ENCODE results near the gene MLNR.

The MLNR gene

GRCh38 chr13:49251326-49251725 lies 31.2 kb downstream of the MLNR start:
- Histone ChIP-seq H2AFZ (ENCODE audit: low read depth, low read length, severe bottlenecking) (no peak overlapping the region), H3K27ac (ENCODE audit: low read depth, low read length) (no peak overlapping the region), H4K20me1 (ENCODE audit: low read depth, low read length) (no peaks in the 10 kb centered on the region), H3F3A (ENCODE audit: insufficient read depth) (no peaks in the 10 kb centered on the region; the same call in 1 of the 2 replicates), H3K4me3 (ENCODE audit: insufficient read depth, low read length, poor library complexity, severe bottlenecking) (no peak overlapping the region), H3K9me2 (replicated peaks; ENCODE audit: insufficient read depth, low read length) (no peaks in the 10 kb centered on the region), H3K9me3 (ENCODE audit: insufficient read depth, low read length) (no peaks in the 10 kb centered on the region), H3K79me2 (ENCODE audit: insufficient read depth, low read length) (no peaks in the 10 kb centered on the region; the same call in none of the 2 replicates), H3K27me3 (ENCODE audit: low read length) (no peaks in the 10 kb centered on the region), H3K4me2 (ENCODE audit: low read depth, low read length, poor library complexity, severe bottlenecking) (no peak overlapping the region), H3K9ac (ENCODE audit: low read length) (no peak overlapping the region), H3K36me3 (ENCODE audit: low read length) (peaks cover 6% of the 10 kb centered on the region; the same call in 1 of the 2 replicates)
- TF ChIP-seq EZH2phosphoT487 (conservative IDR thresholded peaks at IDR 0.05; ENCODE audit: low read length): no peak
- TF ChIP-seq, protein P1, sequence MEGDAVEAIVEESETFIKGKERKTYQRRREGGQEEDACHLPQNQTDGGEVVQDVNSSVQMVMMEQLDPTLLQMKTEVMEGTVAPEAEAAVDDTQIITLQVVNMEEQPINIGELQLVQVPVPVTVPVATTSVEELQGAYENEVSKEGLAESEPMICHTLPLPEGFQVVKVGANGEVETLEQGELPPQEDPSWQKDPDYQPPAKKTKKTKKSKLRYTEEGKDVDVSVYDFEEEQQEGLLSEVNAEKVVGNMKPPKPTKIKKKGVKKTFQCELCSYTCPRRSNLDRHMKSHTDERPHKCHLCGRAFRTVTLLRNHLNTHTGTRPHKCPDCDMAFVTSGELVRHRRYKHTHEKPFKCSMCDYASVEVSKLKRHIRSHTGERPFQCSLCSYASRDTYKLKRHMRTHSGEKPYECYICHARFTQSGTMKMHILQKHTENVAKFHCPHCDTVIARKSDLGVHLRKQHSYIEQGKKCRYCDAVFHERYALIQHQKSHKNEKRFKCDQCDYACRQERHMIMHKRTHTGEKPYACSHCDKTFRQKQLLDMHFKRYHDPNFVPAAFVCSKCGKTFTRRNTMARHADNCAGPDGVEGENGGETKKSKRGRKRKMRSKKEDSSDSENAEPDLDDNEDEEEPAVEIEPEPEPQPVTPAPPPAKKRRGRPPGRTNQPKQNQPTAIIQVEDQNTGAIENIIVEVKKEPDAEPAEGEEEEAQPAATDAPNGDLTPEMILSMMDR (IDR thresholded peaks at IDR 0.05; ENCODE audit: insufficient read depth, low read length, poor library complexity, severe bottlenecking): no peak

DNA sequence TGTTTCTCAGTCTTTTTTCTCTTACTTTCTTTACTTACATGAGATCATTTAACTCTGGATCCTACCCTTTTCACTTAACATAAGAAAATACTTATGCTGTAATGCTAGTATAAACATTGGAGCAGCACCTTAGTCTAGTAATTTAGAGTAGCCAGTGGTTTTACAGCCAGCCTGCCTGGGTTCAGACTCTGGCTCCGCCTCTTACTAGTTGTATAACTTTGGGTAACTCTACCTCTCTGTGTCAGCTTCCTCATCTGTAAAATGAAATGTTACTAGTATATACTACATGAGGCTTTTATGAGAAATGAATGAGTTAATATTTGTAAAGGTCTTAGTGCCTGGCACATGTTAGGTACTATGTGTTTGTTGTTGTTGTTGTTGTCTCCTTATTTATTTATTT lies 33.2 kb downstream of the MLNR start:
- Histone ChIP-seq H3F3A (ENCODE audit: insufficient read depth) (no peaks in the 10 kb centered on the region; the same call in 1 of the 2 replicates), H3K9ac (ENCODE audit: low read length) (no peak overlapping the region), H3K9me2 (replicated peaks; ENCODE audit: insufficient read depth, low read length) (no peaks in the 10 kb centered on the region), H3K4me2 (ENCODE audit: low read depth, low read length, poor library complexity, severe bottlenecking) (no peak overlapping the region), H3K79me2 (ENCODE audit: insufficient read depth, low read length) (no peaks in the 10 kb centered on the region; the same call in none of the 2 replicates), H3K9me3 (ENCODE audit: insufficient read depth, low read length) (no peaks in the 10 kb centered on the region), H3K27me3 (ENCODE audit: low read length) (no peaks in the 10 kb centered on the region), H3K4me3 (ENCODE audit: insufficient read depth, low read length, poor library complexity, severe bottlenecking) (no peak overlapping the region), H4K20me1 (ENCODE audit: low read depth, low read length) (no peaks in the 10 kb centered on the region), H2AFZ (ENCODE audit: low read depth, low read length, severe bottlenecking) (no peak overlapping the region), H3K27ac (ENCODE audit: low read depth, low read length) (no peak overlapping the region), H3K36me3 (ENCODE audit: low read length) (peaks cover 7% of the 10 kb centered on the region; the same call in 1 of the 2 replicates)
- TF ChIP-seq, protein P1 (IDR thresholded peaks at IDR 0.05; ENCODE audit: insufficient read depth, low read length, poor library complexity, severe bottlenecking): no peak
- TF ChIP-seq EZH2phosphoT487 (conservative IDR thresholded peaks at IDR 0.05; ENCODE audit: low read length): no peak

- H3K4me3 ChIP-seq (ENCODE audit: insufficient read depth, low read length, poor library complexity, severe bottlenecking): no peak overlapping the region
- TF ChIP-seq EZH2phosphoT487 (conservative IDR thresholded peaks at IDR 0.05; ENCODE audit: low read length): no peak
- TF ChIP-seq, protein P1 (IDR thresholded peaks at IDR 0.05; ENCODE audit: insufficient read depth, low read length, poor library complexity, severe bottlenecking): no peak
- H3K9me2 ChIP-seq (replicated peaks; ENCODE audit: insufficient read depth, low read length): no peaks in the 10 kb centered on the region
- no peak overlapping the region for H3K27ac ChIP-seq (ENCODE audit: low read depth, low read length)
- H4K20me1 ChIP-seq (ENCODE audit: low read depth, low read length): no peaks in the 10 kb centered on the region
- H3K9me3 ChIP-seq (ENCODE audit: insufficient read depth, low read length): no peaks in the 10 kb centered on the region
- no peak overlapping the region for H3K4me2 ChIP-seq (ENCODE audit: low read depth, low read length, poor library complexity, severe bottlenecking)
- no peaks in the 10 kb centered on the region; the same call in 1 of the 2 replicates for H3F3A ChIP-seq (ENCODE audit: insufficient read depth)
- H3K36me3 ChIP-seq (ENCODE audit: low read length): peaks cover 7% of the 10 kb centered on the region; the same call in 1 of the 2 replicates
- H2AFZ ChIP-seq (ENCODE audit: low read depth, low read length, severe bottlenecking): no peak overlapping the region
- H3K27me3 ChIP-seq (ENCODE audit: low read length): no peaks in the 10 kb centered on the region
- no peaks in the 10 kb centered on the region; the same call in none of the 2 replicates for H3K79me2 ChIP-seq (ENCODE audit: insufficient read depth, low read length)
- no peak overlapping the region for H3K9ac ChIP-seq (ENCODE audit: low read length)
Observed at GRCh38 chr13:49254007-49254406, 33.9 kb downstream of the MLNR start.

Data from SU-DHL-6 (cell line).